Ishikawa (cell line): ENCODE data around the gene PDE2A.

Experiments
- CEBPB ChIP-seq: IDR thresholded peaks from 2 replicates; pipeline ENCODE4 v1.6.1; 2012
- CREB1 ChIP-seq: IDR thresholded peaks from 2 replicates; pipeline ENCODE4 v1.6.1; 2012; ENCODE audit warnings: low read depth
- EGR1 ChIP-seq: IDR thresholded peaks from 2 replicates; pipeline ENCODE4 v1.6.1; 2012
- EP300 ChIP-seq: IDR thresholded peaks from 2 replicates; pipeline ENCODE4 v1.6.1; 2012; ENCODE audit warnings: borderline replicate concordance
- FOXM1 ChIP-seq: IDR thresholded peaks from 2 replicates; pipeline ENCODE4 v1.6.1; 2012; ENCODE audit warnings: low read depth, borderline replicate concordance
- MAX ChIP-seq: IDR thresholded peaks from 2 replicates; pipeline ENCODE4 v1.6.1; 2012
- NFIC ChIP-seq: IDR thresholded peaks from 2 replicates; pipeline ENCODE4 v1.6.1; 2012
- RAD21 ChIP-seq: IDR thresholded peaks from 2 replicates; pipeline ENCODE4 v1.6.1; 2012; ENCODE audit warnings: low read depth
- REST ChIP-seq: IDR thresholded peaks from 2 replicates; pipeline ENCODE4 v1.6.1; 2012; ENCODE audit warnings: low read depth, mild to moderate bottlenecking
- TAF1 ChIP-seq: IDR thresholded peaks from 2 replicates; pipeline ENCODE4 v1.6.1; 2012; ENCODE audit warnings: low read depth, mild to moderate bottlenecking
- TCF12 ChIP-seq: IDR thresholded peaks from 2 replicates; pipeline ENCODE4 v1.6.1; 2012; ENCODE audit warnings: low read depth
- TEAD4 ChIP-seq: IDR thresholded peaks from 2 replicates; pipeline ENCODE4 v1.6.1; 2012
- USF1 ChIP-seq: IDR thresholded peaks from 2 replicates; pipeline ENCODE4 v1.6.1; 2012
- YY1 ChIP-seq: IDR thresholded peaks from 2 replicates; pipeline ENCODE4 v1.6.1; 2012; ENCODE audit warnings: low read depth
- ZBTB7A ChIP-seq: IDR thresholded peaks from 2 replicates; pipeline ENCODE4 v1.6.1; 2012; ENCODE audit warnings: low read depth

The PDE2A gene

GRCh38 chr11:72720047-72720446, 45.8 kb upstream of the PDE2A start:
- TF ChIP-seq ZBTB7A (no peak), NFIC (no peak), CREB1 (no peak), TEAD4 (no peak)

- TF ChIP-seq FOXM1 = no peak
- no peak for TF ChIP-seq CREB1
- TF ChIP-seq YY1 = no peak
- TF ChIP-seq TEAD4 = no peak
- no peak for TF ChIP-seq EGR1
- TF ChIP-seq TCF12 = no peak
- no peak for TF ChIP-seq USF1
- no peak for TF ChIP-seq TAF1
- TF ChIP-seq REST = no peak
- TF ChIP-seq EP300 = no peak
- TF ChIP-seq RAD21 = no peak
- no peak for TF ChIP-seq MAX
- TF ChIP-seq ZBTB7A = no peak
- no peak for TF ChIP-seq CEBPB
Measured at GRCh38 chr11:72719551-72719950, 45.3 kb upstream of the PDE2A start.

GRCh38 chr11:72719144-72719543, 44.9 kb upstream of the PDE2A start:
- TF ChIP-seq REST (no peak), TAF1 (no peak), CREB1 (no peak), NFIC (no peak), EGR1 (no peak), YY1 (no peak), RAD21 (no peak), TEAD4 (no peak), TCF12 (no peak), MAX (no peak), FOXM1 (no peak)

- TF ChIP-seq TEAD4 (no peak), RAD21 (no peak), CEBPB (no peak), NFIC (no peak), CREB1 (no peak), YY1 (no peak), ZBTB7A (no peak), FOXM1 (no peak), TAF1 (no peak), USF1 (no peak), EGR1 (no peak), EP300 (no peak), MAX (no peak)
Measured at GRCh38 chr11:72718101-72718501, 43.9 kb upstream of the PDE2A start.

GRCh38 chr11:72716788-72717435, 42.7 kb upstream of the PDE2A start:
- no peak for TF ChIP-seq TEAD4
- TF ChIP-seq REST = no peak
- TF ChIP-seq CREB1 = no peak
- TF ChIP-seq ZBTB7A = no peak
- no peak for TF ChIP-seq CEBPB
- no peak for TF ChIP-seq EP300
- TF ChIP-seq TCF12 = no peak
